ENCODE results near the gene IFT88.

GRCh38 chr13:20582026-20582425 lies 15.1 kb downstream of the IFT88 start:
- TF ChIP-seq RAD21 (IDR thresholded peaks at IDR 0.05; ENCODE audit: low read length) (no peak), CTCF (IDR thresholded peaks at IDR 0.05) (no peak), RCOR1 (IDR thresholded peaks at IDR 0.05; ENCODE audit: low read length) (no peak)
